Endothelial cell of umbilical vein (primary cell): Measurements from ENCODE around the gene IDUA. TPM values are rescaled to one million over a fixed set of nuclear protein-coding genes. Genes with fewer than 3 reads are reported as not detected.
A peak's percentile ranks its signal among the peaks of the same experiment; 100 is the strongest.

Experiments
- BruUV-seq: library from RNA; stranded (reverse); fragments of 400-500 nt; replicated peaks from 2 replicates; lab custom pipeline; 2021; lab: Mats Ljungman, UMichigan
- CTCF ChIA-PET: fragments of 300-600, 350-600 bp; sonication (Branson Sonifier 250); formaldehyde crosslinking; loops from one replicate; lab custom pipeline; 2021; ENCODE audit warnings: antibody characterized with exemption, inconsistent platforms; lab: Charles Lee
- POLR2A ChIA-PET: fragments of 300-600, 350-600 bp; sonication (Branson Sonifier 250); formaldehyde crosslinking; loops from one replicate; lab custom pipeline; 2021; ENCODE audit warnings: antibody characterized with exemption, inconsistent platforms; lab: Charles Lee
- DNase-seq: peaks from one replicate; pipeline ENCODE4 v3.0.0-alpha.2; 2011; ENCODE audit warnings: low read depth, low spot score
- FAIRE-seq: peaks from 2 replicates; lab custom pipeline; 2011; peaks lifted over from hg19 to GRCh38; lab: Jason Lieb, UNC
- H2AFZ ChIP-seq: 2 replicates; pipeline ENCODE4 v1.6.0; 2012; ENCODE audit warnings: low read depth, low read length, control low read depth, inconsistent platforms
- H3K27ac ChIP-seq: 2 replicates; pipeline ENCODE4 v1.5.1; 2011; ENCODE audit warnings: low read depth, mild to moderate bottlenecking, control low read depth, low read length, moderate library complexity; ENCODE audit not compliant: insufficient read depth
- H3K27me3 ChIP-seq, 2 experiments: 2 replicates each; pipeline versions ENCODE4 v1.6.0 to v1.6.1; 2011; ENCODE audit warnings: low read length in 2 of 2, mixed read lengths in 1 of 2; ENCODE audit not compliant: control insufficient read depth in 2 of 2, insufficient read depth in 2 of 2
- H3K36me3 ChIP-seq, 2 experiments: 2 replicates in 1 of 2; 3 replicates in 1 of 2; pipeline ENCODE4 v1.5.1; 2011; ENCODE audit warnings: low read length in 2 of 2, mild to moderate bottlenecking in 1 of 2, moderate library complexity in 1 of 2; ENCODE audit not compliant: control insufficient read depth in 2 of 2, insufficient read depth in 2 of 2; ENCODE audit errors: extremely low read depth in 1 of 2
- H3K4me1 ChIP-seq: 3 replicates; pipeline ENCODE4 v1.5.1; 2011; ENCODE audit warnings: mild to moderate bottlenecking, low read length; ENCODE audit not compliant: control insufficient read depth, insufficient read depth; ENCODE audit errors: extremely low read depth
- H3K4me2 ChIP-seq: 2 replicates; pipeline ENCODE4 v1.6.1; 2011; ENCODE audit warnings: low read length, control low read depth, mixed read lengths; ENCODE audit not compliant: insufficient read depth
- H3K4me3 ChIP-seq, 3 experiments: fragments of 200-600 bp in 1 of 3; sonication (generic), shearing (Covaris generic) in 1 of 3; replicated peaks in 1 of 3; 2 replicates each; pipeline ENCODE4 v1.5.1; 2011 to 2016; ENCODE audit warnings: control low read depth in 3 of 3, low read length in 3 of 3, mild to moderate bottlenecking in 2 of 3, inconsistent platforms in 1 of 3, low read depth in 1 of 3, moderate library complexity in 1 of 3; ENCODE audit not compliant: insufficient read depth in 1 of 3
- H3K79me2 ChIP-seq: 2 replicates; pipeline ENCODE4 v1.6.0; 2012; ENCODE audit warnings: low read length, inconsistent platforms; ENCODE audit not compliant: control insufficient read depth, insufficient read depth
- H3K9ac ChIP-seq: replicated peaks from 2 replicates; pipeline ENCODE3; 2011; ENCODE audit warnings: low read length, control low read depth; ENCODE audit not compliant: insufficient read depth; ENCODE audit errors: extremely low read depth
- H3K9me1 ChIP-seq: replicated peaks from 3 replicates; pipeline ENCODE4 v1.6.0; 2011; ENCODE audit warnings: mild to moderate bottlenecking, low read length; ENCODE audit not compliant: control insufficient read depth, insufficient read depth; ENCODE audit errors: extremely low read depth
- H3K9me3 ChIP-seq: replicated peaks from 2 replicates; pipeline ENCODE4 v1.5.1; 2012; ENCODE audit warnings: low read length, inconsistent platforms; ENCODE audit not compliant: control insufficient read depth, insufficient read depth
- H4K20me1 ChIP-seq: replicated peaks from 2 replicates; pipeline ENCODE3; 2011; ENCODE audit warnings: mild to moderate bottlenecking, low read length; ENCODE audit not compliant: control insufficient read depth, insufficient read depth; ENCODE audit errors: extremely low read depth
- FOS ChIP-seq: IDR thresholded peaks from 2 replicates; pipeline ENCODE4 v1.6.1; 2011; ENCODE audit warnings: mild to moderate bottlenecking, low read length, moderate library complexity, borderline replicate concordance; ENCODE audit not compliant: insufficient read depth
- GATA2 ChIP-seq: IDR thresholded peaks from 2 replicates; pipeline ENCODE4 v1.7.0; 2011; ENCODE audit warnings: low read depth, mild to moderate bottlenecking, moderate library complexity, mixed read lengths, low read length; ENCODE audit not compliant: insufficient read length, insufficient read depth
- JUN ChIP-seq: IDR thresholded peaks from 2 replicates; pipeline ENCODE4 v1.6.1; 2011; ENCODE audit warnings: borderline replicate concordance, low read depth; ENCODE audit not compliant: insufficient read length, insufficient read depth
- MAX ChIP-seq: IDR thresholded peaks from 2 replicates; pipeline ENCODE4 v1.6.1; 2011; ENCODE audit not compliant: insufficient read depth, insufficient read length
- MYC ChIP-seq: IDR thresholded peaks from one replicate; pipeline ENCODE4 v1.6.1; 2011; ENCODE audit warnings: mild to moderate bottlenecking, low read depth, low read length
- dilution Hi-C: fragments of 300-500 bp; cut with MboI; formaldehyde crosslinking; loops from one replicate; pipeline ENCODE4 v1.15.0; 2019; ENCODE audit warnings: low sequenced_read_pairs; ENCODE audit not compliant: extremely low pct_ligation_motif_present
- intact Hi-C: fragments of 100-400 bp; cut with micrococcal nuclease; formaldehyde crosslinking; loops from one replicate; pipeline ENCODE4 v1.10.0; 2022
- polyA plus RNA-seq, 4 experiments: library from polyadenylated mRNA; depleted of rRNA in 3 of 4; stranded (reverse) in 3 of 4; unstranded in 1 of 4; fragments of >200 nt; gene quantifications; 2 replicates each; pipeline versions ENCODE4 v1.2.1 to v1.2.3, GENCODE V29; 2011 to 2012; ENCODE audit warnings: missing spikeins in 1 of 4
- total RNA-seq: library from RNA; stranded (reverse); gene quantifications from 2 replicates; pipeline ENCODE4 v1.2.3, GENCODE V29; 2021

IDUA gene
- total and polyA plus RNA-seq, 2 donors (not counting 3 experiments of a cell fraction or from before 2014, with no cell fraction given) = 19.1 to 34.1 TPM

GRCh38 chr4:991451-992296 lies 4.8 kb downstream of the IDUA start:
- peak overlapping the region; percentile 55 for H3K27ac ChIP-seq
- BruUV-seq = no TSS peak
- no peak overlapping the region for H2AFZ ChIP-seq
- POLR2A ChIA-PET = no interaction called here
- dilution Hi-C loops = no loop called here
- H3K4me3 ChIP-seq = no peak overlapping the region
- peak overlapping the region; percentile 13 for H3K9ac ChIP-seq
- peaks cover 0 to 2% of the 10 kb centered on the region in 2 experiments for H3K36me3 ChIP-seq
- CTCF ChIA-PET = interaction anchor here (1.1 to 1.6 kb wide), 2 partner anchors 12 to 101 kb away, joined by 3 read pairs; no protein-coding TSS in a partner anchor
- H3K27me3 ChIP-seq = peaks cover 3% of the 10 kb centered on the region in 2 experiments
- intact Hi-C loops = no loop called here
- H3K9me3 ChIP-seq = no peaks in the 10 kb centered on the region
- H3K9me1 ChIP-seq = no peaks in the 10 kb centered on the region
- peaks cover 3% of the 10 kb centered on the region for H3K4me1 ChIP-seq
- H4K20me1 ChIP-seq = no peaks in the 10 kb centered on the region
- no peak overlapping the region for H3K4me2 ChIP-seq
- H3K79me2 ChIP-seq = no peaks in the 10 kb centered on the region
- FAIRE-seq = no peak
- no peak for DNase-seq
- TF ChIP-seq MYC (no peak), JUN (no peak), GATA2 (no peak), FOS (no peak), MAX (no peak)
